Liver (tissue), 9 donors: Measurements from ENCODE around the gene RREB1. TPM values are rescaled to one million over a fixed set of nuclear protein-coding genes. Genes with fewer than 3 reads are reported as not detected.

ENCODE experiments used
- DNase-seq: peaks from one replicate; pipeline ENCODE4 v3.0.0-alpha.2; 2017; ENCODE audit warnings: low spot score
- H3K27ac ChIP-seq, 2 donors: one replicate each; pipeline ENCODE4 v1.7.0; 2013; ENCODE audit warnings: inconsistent platforms in 2 of 2, low read length in 2 of 2, control low read depth in 1 of 2, low read depth in 1 of 2, mild to moderate bottlenecking in 1 of 2
- H3K27me3 ChIP-seq, 4 donors: one replicate each; pipeline versions ENCODE4 v1.6.1 to v1.7.0; 2013; ENCODE audit warnings: low read length in 3 of 4, inconsistent platforms in 1 of 4, mild to moderate bottlenecking in 1 of 4, moderate library complexity in 1 of 4; ENCODE audit not compliant: control insufficient read depth in 4 of 4, insufficient read depth in 4 of 4
- H3K36me3 ChIP-seq, 4 donors: one replicate each; pipeline versions ENCODE4 v1.6.1 to v1.7.0; 2013; ENCODE audit warnings: low read length in 3 of 4, mild to moderate bottlenecking in 3 of 4, low read depth in 1 of 4, moderate library complexity in 1 of 4; ENCODE audit not compliant: control insufficient read depth in 4 of 4, insufficient read depth in 3 of 4
- H3K4me1 ChIP-seq, 4 donors: one replicate each; pipeline versions ENCODE4 v1.6.1 to v1.7.0; 2013; ENCODE audit warnings: low read length in 3 of 4, mild to moderate bottlenecking in 3 of 4, moderate library complexity in 1 of 4; ENCODE audit not compliant: control insufficient read depth in 4 of 4, insufficient read depth in 4 of 4
- H3K4me3 ChIP-seq, 3 donors: one replicate each; pipeline versions ENCODE4 v1.6.1 to v1.7.0; 2013; ENCODE audit warnings: low read length in 3 of 3, control low read depth in 1 of 3, low read depth in 1 of 3, mild to moderate bottlenecking in 1 of 3
- H3K9ac ChIP-seq, 2 donors: one replicate each; pipeline ENCODE4 v1.7.0; 2013; ENCODE audit warnings: low read length in 2 of 2, mild to moderate bottlenecking in 2 of 2, moderate library complexity in 2 of 2, control low read depth in 1 of 2, low read depth in 1 of 2
- H3K9me3 ChIP-seq, 4 donors: one replicate each; pipeline versions ENCODE4 v1.6.1 to v1.7.0; 2013; ENCODE audit warnings: low read length in 3 of 4; ENCODE audit not compliant: control insufficient read depth in 4 of 4
- ATF3 ChIP-seq: IDR thresholded peaks from 2 replicates; pipeline ENCODE4 v1.6.1; 2016; ENCODE audit warnings: antibody characterized with exemption
- CTCF ChIP-seq: fragments of 150-350 bp; IDR thresholded peaks from 2 replicates; pipeline ENCODE4 v1.5.1; 2017; ENCODE audit warnings: improper control_type of control experiment, low read depth, low read length; ENCODE audit not compliant: missing input control
- EGR1 ChIP-seq, 2 donors: IDR thresholded peaks; 2 replicates each; pipeline ENCODE4 v1.6.1; 2016 to 2018; ENCODE audit warnings: antibody characterized with exemption in 2 of 2, low read depth in 2 of 2
- FOXA1 ChIP-seq: IDR thresholded peaks from 2 replicates; pipeline ENCODE4 v1.6.1; 2016; ENCODE audit warnings: antibody characterized with exemption
- FOXA2 ChIP-seq: IDR thresholded peaks from 2 replicates; pipeline ENCODE4 v1.6.1; 2016; ENCODE audit warnings: antibody characterized with exemption
- GABPA ChIP-seq, 2 donors: IDR thresholded peaks in 1 of 2; conservative IDR thresholded peaks in 1 of 2; 2 replicates each; pipeline ENCODE4 v1.6.1; 2016; ENCODE audit warnings: antibody characterized with exemption in 2 of 2, mild to moderate bottlenecking in 1 of 2, moderate library complexity in 1 of 2
- HNF4A ChIP-seq, 2 donors: conservative IDR thresholded peaks; 2 replicates each; pipeline ENCODE4 v1.6.1; 2016; ENCODE audit warnings: antibody characterized with exemption in 2 of 2, mild to moderate bottlenecking in 2 of 2
- HNF4G ChIP-seq: IDR thresholded peaks from 2 replicates; pipeline ENCODE4 v1.6.1; 2016; ENCODE audit warnings: antibody characterized with exemption
- JUND ChIP-seq, 2 donors: IDR thresholded peaks; 2 replicates each; pipeline ENCODE4 v1.6.1; 2016; ENCODE audit warnings: antibody characterized with exemption in 2 of 2
- RAD21 ChIP-seq, 2 donors: IDR thresholded peaks; 2 replicates each; pipeline ENCODE4 v1.6.1; 2016; ENCODE audit warnings: antibody characterized with exemption in 2 of 2, mild to moderate bottlenecking in 2 of 2
- REST ChIP-seq: IDR thresholded peaks from 2 replicates; pipeline ENCODE4 v1.6.1; 2016; ENCODE audit warnings: antibody characterized with exemption, mild to moderate bottlenecking
- RXRA ChIP-seq, 2 donors: IDR thresholded peaks; 2 replicates each; pipeline ENCODE4 v1.6.1; 2017 to 2018; ENCODE audit warnings: antibody characterized with exemption in 2 of 2, mild to moderate bottlenecking in 1 of 2
- SP1 ChIP-seq: IDR thresholded peaks from 2 replicates; pipeline ENCODE4 v1.6.1; 2018; ENCODE audit warnings: antibody characterized with exemption, mild to moderate bottlenecking
- TAF1 ChIP-seq: conservative IDR thresholded peaks from 2 replicates; pipeline ENCODE4 v1.6.1; 2016; ENCODE audit warnings: antibody characterized with exemption, mild to moderate bottlenecking
- YY1 ChIP-seq: IDR thresholded peaks from 2 replicates; pipeline ENCODE4 v1.6.1; 2016; ENCODE audit warnings: antibody characterized with exemption, mild to moderate bottlenecking
- ZBTB33 ChIP-seq: IDR thresholded peaks from 2 replicates; pipeline ENCODE4 v1.6.1; 2016; ENCODE audit warnings: antibody characterized with exemption
- WGBS: extraction: QIAGEN DNeasy Blood & Tissue Kit; methylation state at CpG from one replicate; pipeline ENCODE4 v1.1.7; 2013; 5-methylcytosine and 5-hydroxymethylcytosine counted together
- polyA plus RNA-seq, 2 donors: library from polyadenylated mRNA; stranded (reverse) in 1 of 2; unstranded in 1 of 2; fragments of 200-250 nt in 1 of 2; fragments of >200 nt in 1 of 2; fragmentation: Nextera tagmentation in 1 of 2; extraction: Ambion mirVana in 1 of 2; gene quantifications; one replicate each; pipeline versions ENCODE4 v1.2.1 to v1.2.3, GENCODE V29; 2013 to 2015
- total RNA-seq, 2 donors: library from RNA; depleted of rRNA; stranded (reverse); fragments of >200 nt; gene quantifications; one replicate each; pipeline ENCODE4 v1.2.3, GENCODE V29; 2014
- donor health status: healthy.
- donor health status: healthy.
- donor health status: healthy.
- donor health status: healthy.
- donor health status: healthy.

Gene RREB1
- total and polyA plus RNA-seq, 4 donors: 10.1 to 28.9 (median 17.3) TPM

GRCh38 chr6:7189101-7189758, 81.5 kb downstream of the RREB1 start:
- Histone ChIP-seq H3K4me3 (no peak overlapping the region), H3K4me1 (peaks cover 0 to 6% (median 5%) of the 10 kb centered on the region in 4 donors), H3K9ac (no peak overlapping the region), H3K27ac (no peak overlapping the region), H3K9me3 (no peaks in the 10 kb centered on the region), H3K27me3 (no peaks in the 10 kb centered on the region), H3K36me3 (peaks cover 10 to 47% (median 33%) of the 10 kb centered on the region in 4 donors)
- 94% methylated on average over 9 of the region's 9 CpGs for WGBS
- TF ChIP-seq SP1 (no peak), FOXA1 (no peak), YY1 (no peak)
- DNase-seq: no peak

- peaks cover 10 to 37% (median 29%) of the 10 kb centered on the region in 4 donors for H3K36me3 ChIP-seq
- H3K4me1 ChIP-seq: peaks cover 11 to 20% (median 15%) of the 10 kb centered on the region in 4 donors
- H3K9ac ChIP-seq: no peak overlapping the region
- 92% methylated on average over 2 of the region's 2 CpGs for WGBS
- H3K4me3 ChIP-seq: no peak overlapping the region
- no peak for DNase-seq
- no peaks in the 10 kb centered on the region for H3K27me3 ChIP-seq
- no peaks in the 10 kb centered on the region for H3K9me3 ChIP-seq
- no peak for TF ChIP-seq ZBTB33
- no peak for TF ChIP-seq TAF1
- TF ChIP-seq ATF3: no peak
- no peak for TF ChIP-seq CTCF
- no peak for TF ChIP-seq HNF4G
- no peak for TF ChIP-seq SP1
- TF ChIP-seq HNF4A (conservative IDR thresholded peaks at IDR 0.05): no peak
- TF ChIP-seq EGR1 (IDR thresholded peaks at IDR 0.05; ENCODE audit: low read depth in 2 of 2): no peak
- no peak for TF ChIP-seq FOXA2
- no peak for TF ChIP-seq RXRA (IDR thresholded peaks at IDR 0.05)
- no peak for TF ChIP-seq GABPA (IDR thresholded peaks at IDR 0.05 in 1 of 2, conservative IDR thresholded peaks at IDR 0.05 in 1 of 2)
- TF ChIP-seq JUND (IDR thresholded peaks at IDR 0.05): no peak
- TF ChIP-seq YY1: no peak
- TF ChIP-seq RAD21 (IDR thresholded peaks at IDR 0.05): no peak
- TF ChIP-seq REST: no peak
- no peak overlapping the region for H3K27ac ChIP-seq
Measured at GRCh38 chr6:7190791-7191190, 83.0 kb downstream of the RREB1 start.
